ENCODE data around the gene PEX3.

PEX3 gene

DNA sequence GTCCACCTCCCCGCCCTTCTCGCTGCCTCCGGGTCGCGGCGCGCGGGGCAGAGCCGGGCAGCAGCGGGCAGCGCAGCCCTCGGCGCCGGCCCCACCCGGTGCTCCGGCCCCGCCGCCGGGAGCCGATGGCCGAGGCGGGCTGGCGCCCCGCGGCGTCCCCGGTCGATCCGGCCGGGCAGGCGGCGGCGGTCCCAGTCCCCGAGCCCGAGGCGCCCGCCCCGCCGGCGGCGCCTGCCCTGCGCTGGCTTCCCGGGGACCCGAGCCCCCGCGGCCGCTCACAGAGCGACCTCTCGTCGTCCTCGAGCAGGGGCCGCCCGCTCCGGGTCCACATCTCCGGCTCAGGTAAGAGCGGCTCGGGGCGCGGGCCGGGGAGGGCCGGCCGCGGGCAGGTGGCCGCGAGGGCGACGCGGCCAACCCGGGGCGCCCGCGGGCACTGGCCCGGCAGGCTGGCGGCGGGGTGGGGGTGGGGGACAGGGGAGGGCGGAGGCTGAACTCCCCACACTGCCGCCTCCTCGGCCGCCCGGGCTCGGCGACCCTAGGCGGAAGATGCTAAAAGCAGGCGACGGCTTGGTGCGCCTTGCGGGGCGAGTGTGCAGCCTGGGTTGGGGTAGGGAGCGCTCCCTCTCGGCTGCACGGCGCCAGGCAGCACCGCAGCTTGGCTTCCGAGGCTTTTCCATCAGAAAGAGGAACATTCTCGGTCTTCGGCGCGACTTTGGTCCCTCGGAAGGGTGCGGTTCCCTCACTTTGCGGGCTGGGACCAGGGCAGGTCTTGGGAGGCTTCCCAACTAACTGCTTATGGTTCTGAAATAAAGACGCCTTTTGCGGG is 86.5 kb downstream of the PEX3 start:
- in situ Hi-C loops (cut with MboI; ENCODE audit: low sequenced_read_pairs) = no loop called here

DNA sequence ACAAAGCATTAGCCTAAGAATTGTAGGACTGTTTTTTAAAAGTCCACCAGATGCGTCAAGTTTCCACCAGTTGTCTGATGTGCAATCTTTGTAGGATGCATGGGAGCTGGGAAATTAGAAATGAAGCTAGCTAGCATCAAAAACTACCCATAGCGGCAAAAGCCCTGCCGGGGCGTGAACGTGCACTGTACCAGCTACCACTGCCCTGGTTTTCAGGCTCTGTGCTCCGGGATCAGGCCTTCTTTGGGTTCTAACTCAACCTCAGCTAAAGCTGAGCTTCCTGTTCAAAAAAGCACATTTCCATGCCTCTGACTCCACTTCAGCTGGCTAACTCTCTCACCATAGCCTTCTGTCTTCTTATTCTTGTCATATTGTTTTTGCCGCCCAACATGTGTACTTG is 87.8 kb downstream of the PEX3 start:
- in situ Hi-C loops (cut with MboI; ENCODE audit: low sequenced_read_pairs) = no loop called here

DNA sequence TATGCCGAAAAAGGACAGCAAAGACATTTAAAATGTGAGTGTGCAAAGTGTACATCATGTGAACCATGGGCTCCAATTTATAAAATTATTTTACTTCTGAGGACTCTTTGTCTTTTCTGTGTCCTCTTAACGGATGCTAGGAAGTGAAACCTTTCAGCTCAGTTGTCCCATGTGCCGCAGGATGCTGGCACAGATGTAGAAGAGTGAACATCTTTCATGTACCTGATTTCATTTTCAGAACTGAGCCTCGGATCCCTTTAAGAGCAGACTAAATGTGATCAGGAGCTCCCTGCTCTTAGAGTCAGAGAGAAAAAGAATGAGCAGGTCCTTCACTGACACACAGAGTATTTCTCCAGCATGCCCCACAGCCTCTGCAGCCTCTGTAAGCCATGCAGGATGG is 88.5 kb downstream of the PEX3 start:
- in situ Hi-C loops (cut with MboI; ENCODE audit: low sequenced_read_pairs) = no loop called here

DNA sequence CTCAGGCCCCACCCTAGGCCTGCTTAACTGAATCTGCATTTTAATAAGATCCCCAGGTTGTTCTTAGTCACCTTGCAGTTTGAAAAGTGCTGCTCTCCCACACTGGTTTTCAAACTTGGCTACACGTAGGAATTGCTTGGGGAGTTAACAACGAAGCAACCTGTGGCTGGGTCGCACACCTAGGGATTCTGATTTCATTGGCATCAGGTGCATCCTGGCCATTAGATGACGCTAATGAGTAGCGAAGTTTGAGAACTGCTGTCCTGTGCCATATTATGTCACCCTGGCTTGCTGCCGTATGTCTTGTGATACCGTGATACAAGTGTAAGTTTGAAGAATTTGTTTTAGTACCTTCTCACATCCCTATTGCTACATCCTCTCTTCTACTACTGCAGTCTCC is 89.1 kb downstream of the PEX3 start:
- in situ Hi-C loops (cut with MboI; ENCODE audit: low sequenced_read_pairs) = no loop called here

DNA sequence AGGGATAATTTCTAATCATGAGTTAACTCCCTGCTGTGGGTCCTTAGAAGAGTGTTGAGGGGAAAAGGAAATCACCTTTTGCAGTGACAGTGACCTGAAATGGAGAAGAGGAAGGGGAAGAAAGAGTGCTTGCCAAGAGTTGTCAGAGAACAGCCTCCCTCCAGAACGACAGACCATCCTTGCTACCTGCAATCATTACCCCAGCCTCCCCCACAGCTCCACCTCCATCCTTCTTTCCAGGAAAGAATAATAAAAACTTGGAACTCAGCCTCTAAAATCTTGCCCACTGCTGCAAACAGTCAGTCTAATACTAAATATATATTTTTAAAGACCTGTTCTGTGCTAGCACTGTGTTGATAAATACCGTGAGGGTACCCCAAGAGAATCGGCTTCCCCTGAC is 89.6 kb downstream of the PEX3 start:
- in situ Hi-C loops (cut with MboI; ENCODE audit: low sequenced_read_pairs) = no loop called here

All from HL-60/S4 treated with retinoic acid at 250 ng/mL for 4 days and 3 days (cell line).